GM19324 (cell line): ENCODE data around the gene PDZK1IP1.
"Not testable (repeated sequence)": the region's sequence is repeated elsewhere in the genome, so short reads cannot be mapped to it uniquely, and the experiment has no call there.

Source experiments
- ATAC-seq: cut with Tn5 transposase; IDR thresholded peaks from one replicate; pipeline ENCODE4 v1.9.1; 2021; ENCODE audit warnings: mild to moderate bottlenecking, moderate library complexity; ENCODE audit not compliant: unreplicated experiment, low FRiP score

The PDZK1IP1 gene

GRCh38 chr1:47203504-47203903 is 13.7 kb upstream of the PDZK1IP1 start:
- ATAC-seq, result not testable (repeated sequence)

GRCh38 chr1:47201179-47201578 is 11.3 kb upstream of the PDZK1IP1 start:
- ATAC-seq, result no peak

GRCh38 chr1:47198214-47198613 is 8.4 kb upstream of the PDZK1IP1 start:
- ATAC-seq, result no peak

- ATAC-seq, result no peak
Observed at GRCh38 chr1:47196622-47197021, 6.8 kb upstream of the PDZK1IP1 start.

GRCh38 chr1:47195981-47196380 is 6.1 kb upstream of the PDZK1IP1 start:
- not testable (repeated sequence) for ATAC-seq

GRCh38 chr1:47194311-47194710 is 4.5 kb upstream of the PDZK1IP1 start:
- ATAC-seq, result no peak

- not testable (repeated sequence) for ATAC-seq
Observed at GRCh38 chr1:47193496-47193895, 3.7 kb upstream of the PDZK1IP1 start.

- no peak for ATAC-seq
Observed at GRCh38 chr1:47192458-47193384, 2.9 kb upstream of the PDZK1IP1 start.

GRCh38 chr1:47191940-47192457 is 2.2 kb upstream of the PDZK1IP1 start:
- ATAC-seq, result no peak

- ATAC-seq, result no peak
Observed at GRCh38 chr1:47190857-47191256, 1.0 kb upstream of the PDZK1IP1 start.

GRCh38 chr1:47190509-47190855 is 646 bp upstream of the PDZK1IP1 start:
- no peak for ATAC-seq

- ATAC-seq, result no peak
Observed at GRCh38 chr1:47188791-47189785, 748 bp downstream of the PDZK1IP1 start.

- no peak for ATAC-seq
Observed at GRCh38 chr1:47187926-47188250, 1.9 kb downstream of the PDZK1IP1 start.

- ATAC-seq, result no peak
Observed at GRCh38 chr1:47187231-47187925, 2.5 kb downstream of the PDZK1IP1 start.

- ATAC-seq, result no peak
Observed at GRCh38 chr1:47186267-47187185, 3.3 kb downstream of the PDZK1IP1 start.

- ATAC-seq, result no peak
Observed at GRCh38 chr1:47184822-47185677, 4.8 kb downstream of the PDZK1IP1 start.

- no peak for ATAC-seq
Observed at GRCh38 chr1:47184090-47184821, 5.6 kb downstream of the PDZK1IP1 start.
